GM19455 (cell line): ENCODE results near the gene PLVAP.

Experiments
- ATAC-seq: cut with Tn5 transposase; IDR thresholded peaks from one replicate; pipeline ENCODE4 v1.9.1; 2021; ENCODE audit not compliant: unreplicated experiment

Gene PLVAP

DNA sequence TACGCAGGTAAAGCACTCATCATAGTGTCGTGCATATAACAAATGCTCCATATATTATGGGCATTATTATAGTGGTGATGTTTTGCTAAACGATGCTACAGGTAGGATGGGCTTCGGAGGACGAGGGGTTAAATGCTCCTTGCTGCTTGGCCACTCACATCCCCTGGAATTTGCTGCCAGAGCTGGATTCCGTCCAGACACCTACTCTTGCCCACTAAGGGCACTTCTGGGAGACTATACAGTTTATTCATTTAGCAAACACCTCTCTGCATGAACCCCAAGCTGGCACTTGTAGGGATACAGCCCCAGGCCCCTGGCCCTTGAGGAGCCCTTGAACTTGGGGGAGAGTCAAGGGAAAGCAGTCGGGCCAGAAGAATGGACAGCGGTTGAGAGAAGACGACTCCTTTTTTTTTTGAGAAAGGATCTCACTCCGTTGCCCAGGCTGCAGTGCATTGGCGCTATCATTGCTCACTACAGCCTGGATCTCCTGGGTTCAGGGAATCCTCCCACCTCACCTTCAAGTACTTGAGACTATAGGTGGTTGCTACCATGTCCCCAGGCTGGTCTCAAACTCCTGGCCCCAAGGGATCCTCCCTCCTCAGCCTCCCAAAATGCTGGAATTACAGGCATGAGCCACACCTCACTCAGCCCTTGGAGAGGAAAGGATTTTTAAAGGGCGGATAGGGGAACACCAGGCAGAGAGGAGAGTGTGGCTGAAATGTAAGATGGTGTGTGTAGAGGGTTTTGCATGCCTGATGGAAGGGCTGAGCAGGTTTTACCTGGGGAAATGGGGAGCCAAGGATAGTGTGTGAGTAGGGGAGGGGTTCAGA lies 72.5 kb downstream of the PLVAP start:
- ATAC-seq = no peak

DNA sequence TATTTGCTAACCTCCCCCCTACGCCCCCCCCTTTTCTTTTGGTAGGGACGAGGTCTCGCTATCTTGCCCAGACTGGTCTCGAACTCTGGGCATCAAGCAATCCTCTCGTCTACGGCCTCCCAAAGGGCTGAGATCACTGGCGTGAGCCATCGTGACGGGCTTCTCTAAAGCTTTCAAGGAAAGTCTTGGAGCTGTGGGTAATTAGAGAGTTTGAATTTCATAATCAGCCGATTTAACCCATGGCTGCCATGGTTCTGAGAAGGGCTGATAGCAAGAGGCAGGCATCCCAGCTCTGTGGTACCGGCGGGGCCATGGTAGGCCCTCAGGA lies 73.2 kb downstream of the PLVAP start:
- ATAC-seq = no peak

DNA sequence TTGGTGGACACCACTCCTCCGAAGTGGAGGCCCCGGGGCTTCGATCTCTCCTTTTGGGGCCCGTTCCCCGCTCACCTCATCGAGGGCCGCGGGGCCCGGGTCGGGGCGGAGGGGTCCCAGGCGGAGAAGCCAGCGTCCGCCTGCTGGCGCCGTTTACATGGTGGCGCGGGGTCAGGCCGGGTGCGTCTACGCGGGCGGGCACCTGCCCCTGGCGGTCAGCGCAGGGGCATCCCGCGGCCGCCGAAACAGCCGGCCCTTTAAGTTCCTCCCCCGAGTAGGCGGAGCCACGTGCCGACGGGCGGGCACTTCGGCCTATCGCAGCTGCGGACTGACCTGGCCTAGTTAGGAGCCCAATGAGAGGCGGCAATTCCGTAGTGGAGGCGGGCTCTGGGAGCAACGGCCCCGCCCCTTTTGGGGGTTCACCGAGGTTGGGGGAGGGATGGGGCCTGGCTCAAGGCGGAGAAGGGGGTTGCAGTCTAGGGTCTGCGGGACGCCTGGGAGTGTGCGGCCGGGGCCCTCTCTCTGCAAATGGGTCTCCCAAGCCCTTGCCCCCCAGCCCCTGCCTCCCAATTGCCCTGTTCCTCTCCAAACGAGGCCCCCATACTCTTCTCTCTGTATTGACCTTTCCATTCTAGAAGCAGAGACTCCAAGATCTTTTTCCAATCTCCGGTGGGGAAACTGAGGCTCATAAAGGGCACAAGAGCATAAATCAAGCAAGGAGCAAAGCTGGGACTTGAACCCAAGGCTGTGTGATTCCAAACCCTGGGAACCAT lies 73.8 kb downstream of the PLVAP start, which contains the start of gene ABHD8:
Gene ABHD8 (minus strand): TSS at position 259 of the 773 bp plus-strand sequence. CDS start 1,809 bp downstream, outside the sequence.
- ATAC-seq = peak; percentile 49

- no peak for ATAC-seq
These were observed 74.6 kb downstream of the PLVAP start for GRCh38 chr19:17302391-17303166.
